H9 (cell line): ENCODE data around the gene RHEBL1. TPM values are rescaled to one million over a fixed set of nuclear protein-coding genes. Genes with fewer than 3 reads are reported as not detected.

Source experiments
- DNase-seq: peaks from one replicate; pipeline ENCODE4 v3.0.0-alpha.2; 2017
- H2AFZ ChIP-seq: one replicate; pipeline ENCODE4 v1.6.1; 2013; ENCODE audit warnings: mild to moderate bottlenecking, low read length, control low read depth, moderate library complexity
- H2AK5ac ChIP-seq: 2 replicates; pipeline ENCODE4 v1.6.1; 2013; ENCODE audit warnings: low read length, control low read depth, mixed read lengths; ENCODE audit not compliant: insufficient read length
- H2BK120ac ChIP-seq: one replicate; pipeline ENCODE4 v1.6.1; 2013; ENCODE audit warnings: low read depth, mild to moderate bottlenecking, low read length, control low read depth, inconsistent platforms; ENCODE audit not compliant: poor library complexity, severe bottlenecking
- H2BK12ac ChIP-seq: 2 replicates; pipeline ENCODE4 v1.6.1; 2013; ENCODE audit warnings: low read length, control low read depth, mixed read lengths, low read depth; ENCODE audit not compliant: insufficient read length
- H2BK15ac ChIP-seq: 2 replicates; pipeline ENCODE4 v1.6.1; 2013; ENCODE audit warnings: low read depth, low read length, control low read depth
- H2BK20ac ChIP-seq: one replicate; pipeline ENCODE4 v1.6.1; 2013; ENCODE audit warnings: low read depth, mild to moderate bottlenecking, low read length, control low read depth, inconsistent platforms; ENCODE audit not compliant: poor library complexity, severe bottlenecking
- H2BK5ac ChIP-seq: 2 replicates; pipeline ENCODE4 v1.6.1; 2013; ENCODE audit warnings: low read length, control low read depth, mixed read lengths; ENCODE audit not compliant: insufficient read length
- H3K14ac ChIP-seq: 2 replicates; pipeline ENCODE4 v1.6.1; 2013; ENCODE audit warnings: low read length, control low read depth; ENCODE audit not compliant: insufficient read depth
- H3K18ac ChIP-seq: 2 replicates; pipeline ENCODE4 v1.6.1; 2013; ENCODE audit warnings: low read depth, mild to moderate bottlenecking, mixed read lengths, low read length, control low read depth; ENCODE audit not compliant: insufficient read length
- H3K23ac ChIP-seq: 2 replicates; pipeline ENCODE4 v1.6.1; 2013; ENCODE audit warnings: low read length, control low read depth, mixed read lengths, low read depth; ENCODE audit not compliant: insufficient read length
- H3K23me2 ChIP-seq: 2 replicates; pipeline ENCODE4 v1.6.1; 2013; ENCODE audit warnings: low read depth, mild to moderate bottlenecking, mixed read lengths, low read length, control low read depth; ENCODE audit not compliant: insufficient read length, poor library complexity, severe bottlenecking
- H3K27ac ChIP-seq: 2 replicates; pipeline ENCODE4 v1.5.1; 2013; ENCODE audit warnings: low read length, control low read depth, mixed read lengths, low read depth; ENCODE audit not compliant: insufficient read length
- H3K27me3 ChIP-seq: 2 replicates; pipeline ENCODE4 v1.6.1; 2013; ENCODE audit warnings: low read length, control low read depth, inconsistent platforms; ENCODE audit not compliant: insufficient read depth
- H3K4ac ChIP-seq: 2 replicates; pipeline ENCODE4 v1.6.1; 2013; ENCODE audit warnings: low read depth, mild to moderate bottlenecking, control low read depth, inconsistent platforms, low read length, moderate library complexity
- H3K4me1 ChIP-seq: 2 replicates; pipeline ENCODE4 v1.6.1; 2013; ENCODE audit warnings: low read length, control low read depth, inconsistent platforms; ENCODE audit not compliant: insufficient read depth
- H3K4me2 ChIP-seq: 2 replicates; pipeline ENCODE4 v1.6.1; 2013; ENCODE audit warnings: low read length, control low read depth, mixed read lengths; ENCODE audit not compliant: insufficient read length, insufficient read depth
- H3K56ac ChIP-seq: 2 replicates; pipeline ENCODE4 v1.6.1; 2013; ENCODE audit warnings: low read depth, mild to moderate bottlenecking, mixed read lengths, low read length, control low read depth; ENCODE audit not compliant: insufficient read length
- H3K79me1 ChIP-seq: 2 replicates; pipeline ENCODE4 v1.6.1; 2013; ENCODE audit warnings: low read depth, mild to moderate bottlenecking, moderate library complexity, low read length, control low read depth, inconsistent platforms; ENCODE audit not compliant: insufficient read depth, poor library complexity, severe bottlenecking
- H3K79me2 ChIP-seq: 2 replicates; pipeline ENCODE4 v1.6.1; 2013; ENCODE audit warnings: low read length, control low read depth, inconsistent platforms; ENCODE audit not compliant: insufficient read depth
- H3K9ac ChIP-seq: 2 replicates; pipeline ENCODE4 v1.6.1; 2013; ENCODE audit warnings: low read length, control low read depth, mixed read lengths; ENCODE audit not compliant: insufficient read length; ENCODE audit errors: extremely low read depth
- H3K9me3 ChIP-seq: one replicate; pipeline ENCODE4 v1.6.1; 2013; ENCODE audit warnings: low read depth, low read length, inconsistent platforms; ENCODE audit not compliant: control insufficient read depth
- H3T11ph ChIP-seq: one replicate; pipeline ENCODE4 v1.6.1; 2013; ENCODE audit warnings: mild to moderate bottlenecking, low read length, control low read depth, inconsistent platforms
- H4K20me1 ChIP-seq: one replicate; pipeline ENCODE4 v1.6.1; 2013; ENCODE audit not compliant: control insufficient read depth, insufficient read length, insufficient read depth
- H4K5ac ChIP-seq: 2 replicates; pipeline ENCODE4 v1.6.1; 2013; ENCODE audit warnings: low read depth, mild to moderate bottlenecking, mixed read lengths, low read length, control low read depth; ENCODE audit not compliant: insufficient read length
- H4K8ac ChIP-seq: replicated peaks from 2 replicates; pipeline ENCODE4 v1.6.1; 2013; ENCODE audit warnings: low read length, control low read depth, mixed read lengths, low read depth; ENCODE audit not compliant: insufficient read length
- H4K91ac ChIP-seq: 2 replicates; pipeline ENCODE4 v1.6.1; 2013; ENCODE audit warnings: low read depth, mild to moderate bottlenecking, moderate library complexity, mixed read lengths, low read length, control low read depth; ENCODE audit not compliant: insufficient read length
- H3K27ac Mint-ChIP-seq, 3 experiments: 2 replicates in 2 of 3; 3 replicates in 1 of 3; pipeline ENCODE4 v1.8.0; 2020 to 2021; ENCODE audit warnings: mixed read lengths in 3 of 3, mild to moderate bottlenecking in 1 of 3, moderate library complexity in 1 of 3
- H3K27me3 Mint-ChIP-seq: 2 replicates; pipeline ENCODE4 v1.8.0; 2021; ENCODE audit warnings: low read depth, mild to moderate bottlenecking, moderate library complexity, mixed read lengths
- H3K36me3 Mint-ChIP-seq, 3 experiments: 2 replicates in 2 of 3; 3 replicates in 1 of 3; pipeline ENCODE4 v1.8.0; 2020 to 2021; ENCODE audit warnings: low read depth in 3 of 3, mixed read lengths in 3 of 3; ENCODE audit not compliant: insufficient read depth in 1 of 3
- H3K4me1 Mint-ChIP-seq, 2 experiments: 2 replicates each; pipeline ENCODE4 v1.8.0; 2020; ENCODE audit warnings: mixed read lengths in 2 of 2
- H3K4me3 Mint-ChIP-seq, 2 experiments: 2 replicates in 1 of 2; 3 replicates in 1 of 2; pipeline ENCODE4 v1.8.0; 2020 to 2021; ENCODE audit warnings: mild to moderate bottlenecking in 2 of 2, mixed read lengths in 2 of 2, moderate library complexity in 1 of 2
- H3K9me3 Mint-ChIP-seq, 2 experiments: 2 replicates in 1 of 2; 3 replicates in 1 of 2; pipeline ENCODE4 v1.8.0; 2020; ENCODE audit warnings: mild to moderate bottlenecking in 2 of 2, mixed read lengths in 2 of 2, moderate library complexity in 1 of 2
- WGBS: extraction: QIAGEN DNeasy Blood & Tissue Kit; methylation state at CpG from one replicate; pipeline ENCODE4 v1.1.7; 2013; ENCODE audit warnings: missing lambda C conversion rate, low lambda C conversion rate, mixed read lengths; ENCODE audit not compliant: insufficient read length; ENCODE audit errors: extremely low coverage; 5-methylcytosine and 5-hydroxymethylcytosine counted together
- total RNA-seq: library from RNA; stranded (reverse); gene quantifications from 2 replicates; pipeline ENCODE4 v1.2.1, GENCODE V29; 2021
- TF ChIP-seq, protein P1 (sequence below): fragments of 200-600 bp; sonication (generic); conservative IDR thresholded peaks from 3 replicates; pipeline ENCODE4 v1.8.0; 2021; ENCODE audit warnings: antibody characterized with exemption, mild to moderate bottlenecking

The RHEBL1 gene
- total RNA-seq, 1 experiment from 2014 or later: 4.0 TPM

DNA sequence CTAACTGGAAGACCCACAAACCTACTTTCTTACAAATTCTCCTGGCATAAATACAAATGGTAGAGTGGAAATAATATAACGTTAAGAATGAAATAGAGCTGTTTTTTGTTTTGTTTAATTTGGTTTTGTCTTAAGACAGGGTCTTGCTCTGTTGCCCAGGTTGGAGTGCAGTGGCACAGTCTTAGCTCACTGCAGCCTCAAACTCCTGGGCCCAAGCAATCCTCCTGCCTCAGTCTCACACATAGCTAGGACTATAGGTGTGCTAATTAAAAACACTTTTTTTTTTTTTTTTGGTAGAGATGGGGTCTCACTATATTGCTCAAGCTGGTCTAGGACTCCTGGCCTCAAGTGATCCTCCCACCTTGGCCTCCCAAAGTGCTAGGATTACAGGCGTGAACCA lies 28.9 kb upstream of the RHEBL1 start:
- no peak overlapping the region for H3K9ac ChIP-seq

More for the DNA sequence above, 28.9 kb upstream of the RHEBL1 start:
- H3K23me2 ChIP-seq: peaks cover 6% of the 10 kb centered on the region
- H4K5ac ChIP-seq: no peak overlapping the region
- H4K8ac ChIP-seq: no peak overlapping the region
- H3K18ac ChIP-seq: no peak overlapping the region
- Mint-ChIP-seq H3K4me3 (no peak overlapping the region), H3K36me3 (peaks cover 2 to 59% (median 52%) of the 10 kb centered on the region in 3 experiments; a peak in 6 of 7 replicates), H3K27me3 (peaks cover 23% of the 10 kb centered on the region), H3K4me1 (peaks cover 12 to 16% of the 10 kb centered on the region in 2 experiments), H3K9me3 (no peaks in the 10 kb centered on the region; a peak in 1 of 5 replicates), H3K27ac (no peak overlapping the region)
- H3K4me1 ChIP-seq: no peaks in the 10 kb centered on the region
- no peak overlapping the region for H3K4ac ChIP-seq
- no peak overlapping the region for H3T11ph ChIP-seq
- H3K79me2 ChIP-seq: no peaks in the 10 kb centered on the region
- no peaks in the 10 kb centered on the region for H4K20me1 ChIP-seq
- no peak overlapping the region for H2AFZ ChIP-seq
- no peak overlapping the region for H2AK5ac ChIP-seq
- H3K4me2 ChIP-seq: no peak overlapping the region
- H2BK15ac ChIP-seq: no peak overlapping the region
- no peaks in the 10 kb centered on the region for H3K79me1 ChIP-seq
- H3K14ac ChIP-seq: no peak overlapping the region
- H3K27ac ChIP-seq: no peak overlapping the region
- H3K27me3 ChIP-seq: peaks cover 13% of the 10 kb centered on the region; the same call in 1 of the 2 replicates
- H2BK20ac ChIP-seq: no peak overlapping the region
- no peak overlapping the region for H4K91ac ChIP-seq
- H2BK12ac ChIP-seq: no peak overlapping the region
- no peak overlapping the region for H3K56ac ChIP-seq
- no peaks in the 10 kb centered on the region for H3K9me3 ChIP-seq
- DNase-seq: no peak
- TF ChIP-seq, protein P1, sequence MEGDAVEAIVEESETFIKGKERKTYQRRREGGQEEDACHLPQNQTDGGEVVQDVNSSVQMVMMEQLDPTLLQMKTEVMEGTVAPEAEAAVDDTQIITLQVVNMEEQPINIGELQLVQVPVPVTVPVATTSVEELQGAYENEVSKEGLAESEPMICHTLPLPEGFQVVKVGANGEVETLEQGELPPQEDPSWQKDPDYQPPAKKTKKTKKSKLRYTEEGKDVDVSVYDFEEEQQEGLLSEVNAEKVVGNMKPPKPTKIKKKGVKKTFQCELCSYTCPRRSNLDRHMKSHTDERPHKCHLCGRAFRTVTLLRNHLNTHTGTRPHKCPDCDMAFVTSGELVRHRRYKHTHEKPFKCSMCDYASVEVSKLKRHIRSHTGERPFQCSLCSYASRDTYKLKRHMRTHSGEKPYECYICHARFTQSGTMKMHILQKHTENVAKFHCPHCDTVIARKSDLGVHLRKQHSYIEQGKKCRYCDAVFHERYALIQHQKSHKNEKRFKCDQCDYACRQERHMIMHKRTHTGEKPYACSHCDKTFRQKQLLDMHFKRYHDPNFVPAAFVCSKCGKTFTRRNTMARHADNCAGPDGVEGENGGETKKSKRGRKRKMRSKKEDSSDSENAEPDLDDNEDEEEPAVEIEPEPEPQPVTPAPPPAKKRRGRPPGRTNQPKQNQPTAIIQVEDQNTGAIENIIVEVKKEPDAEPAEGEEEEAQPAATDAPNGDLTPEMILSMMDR: no peak
- no peak overlapping the region for H3K23ac ChIP-seq
- H2BK5ac ChIP-seq: no peak overlapping the region
- H2BK120ac ChIP-seq: no peak overlapping the region
- WGBS: no CpG with 5 or more reads among the region's 2 CpGs
